Esophagus (tissue), 2 donors: ENCODE results near the gene POMGNT2. TPM values are rescaled to one million over a fixed set of nuclear protein-coding genes. Genes with fewer than 3 reads are reported as not detected.

Source experiments
- H3K27ac ChIP-seq, 2 donors: one replicate each; pipeline ENCODE4 v1.5.1; 2013; ENCODE audit warnings: low read depth in 2 of 2, mild to moderate bottlenecking in 2 of 2, inconsistent platforms in 1 of 2, low read length in 1 of 2, moderate library complexity in 1 of 2
- H3K27me3 ChIP-seq, 2 donors: one replicate each; pipeline ENCODE4 v1.6.1; 2013; ENCODE audit warnings: low read length in 2 of 2, control low read depth in 1 of 2, mild to moderate bottlenecking in 1 of 2; ENCODE audit not compliant: insufficient read depth in 2 of 2, control insufficient read depth in 1 of 2
- H3K36me3 ChIP-seq, 2 donors: one replicate each; pipeline ENCODE4 v1.6.1; 2013; ENCODE audit warnings: low read length in 1 of 2; ENCODE audit not compliant: control insufficient read depth in 2 of 2, insufficient read depth in 2 of 2
- H3K4me1 ChIP-seq, 2 donors: one replicate each; pipeline ENCODE4 v1.6.1; 2013; ENCODE audit warnings: low read length in 1 of 2; ENCODE audit not compliant: control insufficient read depth in 2 of 2, insufficient read depth in 2 of 2
- H3K4me3 ChIP-seq, 2 donors: one replicate each; pipeline ENCODE4 v1.5.1; 2013; ENCODE audit warnings: low read length in 2 of 2, mild to moderate bottlenecking in 2 of 2, low read depth in 1 of 2, moderate library complexity in 1 of 2
- H3K9me3 ChIP-seq, 2 donors: one replicate each; pipeline ENCODE4 v1.6.1; 2013; ENCODE audit warnings: mild to moderate bottlenecking in 2 of 2, low read depth in 1 of 2, low read length in 1 of 2, moderate library complexity in 1 of 2; ENCODE audit not compliant: control insufficient read depth in 2 of 2, insufficient read depth in 1 of 2
- WGBS, 2 donors: extraction: QIAGEN DNeasy Blood & Tissue Kit; methylation state at CpG; one replicate each; pipeline ENCODE4 v1.1.7; 2013; 5-methylcytosine and 5-hydroxymethylcytosine counted together
- polyA plus RNA-seq, 2 donors: library from polyadenylated mRNA; stranded (reverse); fragments of 200-250 nt; gene quantifications; one replicate each; pipeline ENCODE4 v1.2.3, GENCODE V29; 2013
- donor health status: healthy with polysubstance abuse.
- donor health status: Bipolar disorder and iron deficiency.

Gene POMGNT2
- polyA plus RNA-seq, 2 donors: 2.0 to 7.2 TPM

DNA sequence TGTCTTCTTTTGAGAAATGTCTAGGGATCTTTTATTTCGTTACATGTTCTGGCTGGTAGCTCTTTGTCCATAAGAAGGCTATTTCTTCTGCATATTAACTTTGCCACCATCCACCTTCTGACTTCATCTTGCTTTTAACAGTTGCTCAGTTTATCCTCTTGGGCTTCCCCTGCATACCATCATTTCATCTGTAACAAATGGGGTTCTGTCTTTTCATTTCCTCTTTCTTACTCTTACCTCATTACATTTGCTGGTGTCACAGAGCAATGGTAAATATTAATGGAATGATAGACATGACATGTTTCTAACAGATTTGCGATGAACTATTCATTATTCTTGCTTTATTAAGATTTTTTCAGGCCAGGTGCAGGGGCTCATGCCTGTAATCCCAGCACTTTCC is 64.4 kb downstream of the POMGNT2 start:
- 95 to 96% methylated on average over 2 of the region's 2 CpGs for WGBS, 2 donors
- no peak overlapping the region for H3K27ac ChIP-seq

DNA sequence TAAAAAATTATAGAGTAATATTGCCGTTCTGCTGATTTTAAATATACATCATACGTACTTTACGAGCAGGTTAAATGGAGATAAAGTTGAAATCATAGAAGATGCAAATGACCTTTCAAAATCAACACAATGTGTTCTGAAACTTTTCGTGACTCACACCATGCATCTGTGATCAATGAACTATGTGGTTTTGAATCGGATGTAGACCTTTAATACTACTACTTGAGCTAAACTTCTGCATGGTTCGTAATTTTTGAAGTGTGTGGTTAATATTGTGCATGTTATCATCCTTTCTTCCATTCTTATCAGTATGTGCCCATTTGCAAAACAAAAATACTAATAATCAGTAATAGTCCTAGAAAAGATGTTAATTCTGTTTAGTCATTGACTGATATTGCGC is 67.9 kb downstream of the POMGNT2 start:
- 75 to 81% methylated on average over 7 of the region's 7 CpGs for WGBS, 2 donors
- H3K4me3 ChIP-seq: no peak overlapping the region
- no peaks in the 10 kb centered on the region for H3K27me3 ChIP-seq
- no peak overlapping the region for H3K27ac ChIP-seq
- peaks cover 0 to 5% of the 10 kb centered on the region in 2 donors for H3K36me3 ChIP-seq
- H3K9me3 ChIP-seq: no peaks in the 10 kb centered on the region
- H3K4me1 ChIP-seq: no peaks in the 10 kb centered on the region

More for the DNA sequence above, 64.4 kb downstream of the POMGNT2 start:
- Histone ChIP-seq H3K36me3 (no peaks in the 10 kb centered on the region), H3K27me3 (no peaks in the 10 kb centered on the region), H3K4me1 (no peaks in the 10 kb centered on the region), H3K9me3 (peaks cover 0 to 2% of the 10 kb centered on the region in 2 donors), H3K4me3 (no peak overlapping the region)

DNA sequence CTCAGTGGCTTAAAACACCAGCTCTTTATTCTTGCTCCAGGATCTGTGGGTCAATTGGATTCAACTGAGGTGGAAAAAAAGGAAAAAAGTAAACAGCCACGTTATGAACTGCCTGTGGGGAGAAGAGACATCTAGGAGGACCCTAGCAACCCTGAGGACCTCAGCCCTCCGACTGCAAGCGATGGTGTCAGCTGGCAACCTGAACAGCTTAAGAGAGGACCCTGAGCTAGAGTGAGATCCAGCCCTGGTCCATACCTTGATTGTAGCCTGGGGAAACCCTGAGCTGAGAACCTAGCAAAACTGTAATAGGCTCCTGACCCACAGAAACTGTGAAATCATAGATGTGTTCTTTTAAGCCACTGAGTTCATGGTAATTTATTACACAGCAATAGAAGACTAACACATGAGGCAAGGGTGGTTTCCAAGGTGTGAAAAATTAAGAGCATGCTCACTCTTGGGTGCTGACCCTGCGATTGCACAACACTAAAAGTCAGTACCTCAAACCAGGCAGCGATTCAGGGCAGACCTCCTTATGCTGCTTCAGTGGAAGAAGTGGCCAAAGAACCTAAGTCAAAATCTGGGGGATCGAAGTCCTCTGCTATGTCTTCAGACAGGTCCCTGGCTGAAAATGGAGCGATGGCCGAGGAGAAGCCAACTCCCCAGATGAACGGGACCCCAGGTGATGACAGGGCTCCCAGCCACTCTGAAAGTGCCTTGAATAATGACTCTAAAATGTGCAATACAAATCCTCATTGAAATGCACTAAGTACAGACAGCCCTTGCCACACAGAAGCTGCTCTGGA is 69.1 kb downstream of the POMGNT2 start:
- Histone ChIP-seq H3K27ac (no peak overlapping the region), H3K4me3 (no peak overlapping the region), H3K4me1 (no peaks in the 10 kb centered on the region), H3K27me3 (no peaks in the 10 kb centered on the region), H3K36me3 (peaks cover 0 to 6% of the 10 kb centered on the region in 2 donors), H3K9me3 (no peaks in the 10 kb centered on the region)
- 80 to 83% methylated on average over 9 of the region's 9 CpGs for WGBS, 2 donors

DNA sequence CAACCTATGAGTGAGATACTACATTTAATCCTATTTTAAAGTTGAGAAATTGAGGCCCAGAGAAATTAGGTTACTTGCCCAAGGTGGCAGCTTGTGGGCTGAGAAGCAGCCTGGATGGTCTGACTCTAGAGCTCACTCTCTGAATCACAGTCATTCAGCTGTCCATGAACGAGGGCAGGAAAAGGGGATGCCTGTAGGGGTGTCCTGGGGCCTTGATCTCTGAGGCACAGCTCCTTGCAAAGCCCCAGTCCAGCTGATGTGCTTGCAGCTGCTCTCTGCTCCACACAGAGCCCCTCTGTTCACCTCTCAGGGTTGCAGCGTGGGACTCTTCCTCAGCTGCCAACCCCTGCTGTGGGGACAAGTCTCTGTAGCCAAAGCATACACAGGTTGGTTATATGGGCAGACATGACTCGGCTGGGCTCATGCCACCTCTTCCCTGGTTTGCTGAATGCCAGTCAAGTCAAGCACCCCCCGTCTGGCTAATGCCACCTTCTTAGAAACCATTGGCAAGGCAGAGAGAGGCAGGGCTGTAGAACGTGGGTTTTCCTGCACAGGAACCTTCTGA is 70.0 kb downstream of the POMGNT2 start:
- peaks cover 0 to 4% of the 10 kb centered on the region in 2 donors for H3K4me1 ChIP-seq
- H3K9me3 ChIP-seq: no peaks in the 10 kb centered on the region
- H3K27ac ChIP-seq: no peak overlapping the region
- H3K27me3 ChIP-seq: no peaks in the 10 kb centered on the region
- 80 to 81% methylated on average over 5 of the region's 5 CpGs for WGBS, 2 donors
- H3K4me3 ChIP-seq: no peak overlapping the region
- peaks cover 0 to 6% of the 10 kb centered on the region in 2 donors for H3K36me3 ChIP-seq

DNA sequence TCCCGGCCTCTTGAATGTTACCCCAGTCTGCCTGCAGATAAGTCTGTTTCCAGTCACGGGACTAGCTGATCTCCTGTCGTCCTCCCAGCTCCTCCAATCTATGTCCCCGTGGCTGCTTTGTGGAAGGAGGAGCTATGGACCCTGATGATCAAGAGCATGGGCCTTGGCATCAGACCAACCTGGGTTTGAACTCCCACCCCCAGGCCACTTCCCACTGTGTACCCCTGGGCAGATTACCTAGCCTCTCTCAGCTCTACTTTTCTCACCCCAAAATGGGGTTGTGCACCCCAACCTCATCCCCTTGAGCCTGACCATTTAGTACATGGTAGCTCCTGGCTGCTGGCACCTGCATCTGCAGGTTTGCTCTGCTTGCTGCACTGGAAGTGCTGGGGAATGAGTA is 71.0 kb downstream of the POMGNT2 start:
- H3K36me3 ChIP-seq: peaks cover 0 to 6% of the 10 kb centered on the region in 2 donors
- no peak overlapping the region for H3K4me3 ChIP-seq
- WGBS, 2 donors: 90 to 92% methylated on average over 4 of the region's 4 CpGs
- H3K9me3 ChIP-seq: no peaks in the 10 kb centered on the region
- no peaks in the 10 kb centered on the region for H3K27me3 ChIP-seq
- H3K27ac ChIP-seq: no peak overlapping the region
- peaks cover 0 to 4% of the 10 kb centered on the region in 2 donors for H3K4me1 ChIP-seq

DNA sequence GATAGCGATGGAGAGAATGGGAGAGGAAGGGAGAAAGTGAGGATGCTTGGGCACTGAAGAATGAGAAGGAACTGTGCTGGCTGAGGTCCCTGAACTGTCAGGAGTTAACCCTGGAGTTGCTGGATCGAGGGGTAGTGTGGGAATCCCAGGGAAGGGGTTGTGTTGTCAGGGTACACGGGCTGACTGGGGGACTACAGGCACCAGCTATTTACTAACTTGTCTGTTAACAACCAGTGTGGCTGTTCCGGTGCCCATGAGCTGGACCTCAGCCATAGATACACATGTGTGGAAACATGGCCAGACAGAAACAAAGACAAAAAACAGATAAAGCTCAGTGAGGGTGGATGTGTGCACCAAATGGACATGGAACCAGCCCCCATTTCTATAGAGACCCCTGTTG is 71.7 kb downstream of the POMGNT2 start:
- Histone ChIP-seq H3K4me3 (no peak overlapping the region), H3K9me3 (no peaks in the 10 kb centered on the region), H3K4me1 (peaks cover 0 to 4% of the 10 kb centered on the region in 2 donors), H3K36me3 (peaks cover 0 to 6% of the 10 kb centered on the region in 2 donors), H3K27ac (no peak overlapping the region), H3K27me3 (no peaks in the 10 kb centered on the region)
- WGBS, 2 donors: 76 to 82% methylated on average over 4 of the region's 4 CpGs

DNA sequence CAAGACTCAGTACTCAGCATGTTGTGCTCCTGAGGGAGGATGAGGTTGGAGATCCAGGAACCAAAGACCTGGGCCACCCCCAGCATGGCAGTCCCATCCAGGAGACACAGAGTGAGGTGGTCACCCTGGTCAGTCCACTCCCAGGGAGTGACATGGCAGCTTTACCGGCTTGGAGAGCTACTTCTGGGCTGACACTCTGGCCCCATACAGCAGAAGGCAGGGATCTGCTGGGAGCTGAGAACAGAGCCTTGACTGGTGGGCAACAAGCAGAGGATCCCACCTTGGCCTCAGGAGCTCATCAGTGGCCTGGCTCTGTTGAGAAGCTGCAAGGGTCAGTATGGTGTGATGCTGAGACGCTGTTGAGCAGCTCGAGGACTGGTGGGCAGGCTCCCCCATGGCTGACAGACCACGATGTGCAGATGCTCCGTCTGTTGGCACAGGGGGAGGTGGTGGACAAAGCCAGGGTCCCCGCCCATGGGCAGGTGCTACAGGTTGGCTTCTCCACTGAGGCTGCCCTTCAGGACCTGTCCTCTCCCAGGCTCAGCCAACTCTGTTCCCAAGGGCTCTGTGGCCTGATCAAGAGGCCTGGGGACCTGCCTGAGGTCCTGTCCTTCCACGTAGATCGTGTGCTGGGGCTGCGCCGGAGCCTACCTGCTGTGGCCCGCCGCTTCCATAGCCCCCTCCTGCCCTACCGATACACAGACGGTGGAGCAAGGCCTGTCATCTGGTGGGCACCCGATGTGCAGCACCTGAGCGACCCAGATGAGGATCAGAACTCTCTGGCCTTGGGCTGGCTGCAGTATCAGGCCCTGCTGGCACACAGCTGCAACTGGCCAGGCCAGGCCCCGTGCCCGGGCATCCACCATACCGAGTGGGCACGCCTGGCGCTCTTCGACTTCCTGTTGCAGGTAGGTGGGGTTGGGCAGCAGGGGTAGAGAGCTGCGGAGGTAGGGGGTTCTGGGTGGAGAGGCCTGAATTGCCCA is 72.9 kb downstream of the POMGNT2 start:
- Histone ChIP-seq H3K36me3 (peaks cover 0 to 6% of the 10 kb centered on the region in 2 donors), H3K9me3 (no peaks in the 10 kb centered on the region)
- 95 to 96% methylated on average over 23 of the region's 23 CpGs for WGBS, 2 donors

DNA sequence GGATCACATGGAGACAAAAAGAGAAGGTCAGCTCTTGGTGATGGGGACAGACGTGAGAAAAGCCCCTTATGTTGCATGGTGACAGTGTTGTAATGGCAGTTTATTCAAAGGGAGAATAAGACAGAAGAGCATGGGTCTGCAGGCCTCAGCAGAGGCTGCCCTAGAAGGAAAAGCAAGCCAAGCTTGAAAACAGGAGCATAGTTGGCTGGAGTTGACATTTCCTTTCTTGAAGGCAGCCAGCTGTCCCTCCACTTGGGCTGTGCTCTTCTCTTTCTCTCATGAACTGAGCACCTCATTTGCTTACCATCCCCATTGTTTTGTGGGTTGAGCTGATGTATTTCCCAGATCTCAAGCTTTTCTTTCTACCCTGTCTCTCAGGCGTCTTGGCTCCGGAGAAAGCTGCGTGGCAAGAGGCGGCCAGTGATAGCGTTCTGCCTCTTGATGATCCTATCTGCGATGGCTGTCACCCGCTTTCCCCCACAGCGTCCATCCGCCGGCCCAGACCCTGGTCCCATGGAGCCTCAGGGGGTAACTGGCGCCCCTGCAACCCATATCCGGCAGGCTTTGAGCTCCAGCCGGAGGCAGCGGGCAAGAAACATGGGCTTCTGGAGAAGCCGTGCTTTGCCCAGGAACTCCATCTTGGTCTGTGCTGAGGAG is 73.9 kb downstream of the POMGNT2 start:
- Histone ChIP-seq H3K4me3 (no peak overlapping the region), H3K36me3 (peaks cover 0 to 6% of the 10 kb centered on the region in 2 donors), H3K27me3 (no peaks in the 10 kb centered on the region), H3K4me1 (peaks cover 0 to 4% of the 10 kb centered on the region in 2 donors), H3K9me3 (no peaks in the 10 kb centered on the region), H3K27ac (peak overlapping the region in 1 of 2 donors; percentile 34)
- WGBS, 2 donors: 94 to 96% methylated on average over 16 of the region's 16 CpGs

More for the DNA sequence above, 72.9 kb downstream of the POMGNT2 start:
- Histone ChIP-seq H3K4me1 (peaks cover 0 to 4% of the 10 kb centered on the region in 2 donors), H3K27me3 (no peaks in the 10 kb centered on the region), H3K4me3 (no peak overlapping the region), H3K27ac (no peak overlapping the region)

DNA sequence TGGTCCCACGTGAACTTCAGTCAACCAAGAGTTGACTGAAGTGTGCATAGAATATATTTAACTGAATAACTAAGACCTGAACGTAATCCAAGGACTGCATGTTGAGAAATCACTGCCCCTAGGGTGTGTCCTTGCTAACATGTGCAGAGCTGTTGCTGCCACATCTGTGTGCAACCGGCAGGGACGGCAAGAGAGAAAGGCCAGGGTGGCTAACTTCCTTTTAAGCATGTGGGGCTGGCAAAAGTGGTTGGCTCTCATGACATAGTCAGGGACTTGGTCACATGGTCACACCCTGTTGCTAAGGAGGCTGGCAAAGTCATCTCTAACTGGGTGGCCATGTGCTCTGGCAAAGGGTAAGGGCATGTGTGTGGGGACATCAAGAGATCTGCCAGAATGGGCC is 74.4 kb downstream of the POMGNT2 start:
- peaks cover 0 to 6% of the 10 kb centered on the region in 2 donors for H3K36me3 ChIP-seq
- H3K9me3 ChIP-seq: no peaks in the 10 kb centered on the region
- H3K4me1 ChIP-seq: peaks cover 0 to 4% of the 10 kb centered on the region in 2 donors
- H3K27me3 ChIP-seq: no peaks in the 10 kb centered on the region
- 36 to 51% methylated on average over 4 of the region's 4 CpGs for WGBS, 2 donors
- peak overlapping the region in 1 of 2 donors; percentile 34 for H3K27ac ChIP-seq
- no peak overlapping the region for H3K4me3 ChIP-seq
